Loucy (cell line): ENCODE results near the gene SUDS3.

Source experiments
- H2AFZ ChIP-seq: fragments of 200-600 bp; sonication (generic); 2 replicates; pipeline ENCODE4 v1.6.0; 2016; ENCODE audit warnings: antibody characterized with exemption, mild to moderate bottlenecking, low read length, moderate library complexity
- H3F3A ChIP-seq: fragments of 200-600 bp; 2 replicates; pipeline ENCODE4 v1.6.0; 2016; ENCODE audit warnings: antibody characterized with exemption, low read depth, mild to moderate bottlenecking
- H3K27me3 ChIP-seq: fragments of 200-600 bp; sonication (generic); 2 replicates; pipeline ENCODE4 v1.6.1; 2014; ENCODE audit warnings: low read length, mild to moderate bottlenecking; ENCODE audit not compliant: insufficient read depth, poor library complexity, severe bottlenecking
- H3K36me3 ChIP-seq: fragments of 200-600 bp; sonication (generic); 2 replicates; pipeline ENCODE4 v1.6.1; 2016; ENCODE audit warnings: low read length; ENCODE audit not compliant: insufficient read depth
- H3K4me1 ChIP-seq: fragments of 200-600 bp; sonication (generic); 2 replicates; pipeline ENCODE4 v1.5.1; 2014; ENCODE audit warnings: low read length, mild to moderate bottlenecking; ENCODE audit not compliant: insufficient read depth, poor library complexity, severe bottlenecking
- H3K4me2 ChIP-seq: fragments of 200-600 bp; sonication (generic); 2 replicates; pipeline ENCODE4 v1.6.0; 2014; ENCODE audit warnings: antibody characterized with exemption, low read length, low read depth, mild to moderate bottlenecking; ENCODE audit not compliant: poor library complexity, severe bottlenecking
- H3K4me3 ChIP-seq: fragments of 200-600 bp; sonication (generic); 2 replicates; pipeline ENCODE4 v1.5.1; 2014; ENCODE audit warnings: low read length, mild to moderate bottlenecking, mixed read lengths; ENCODE audit not compliant: poor library complexity, severe bottlenecking
- H3K79me2 ChIP-seq: fragments of 200-600 bp; sonication (generic); 2 replicates; pipeline ENCODE4 v1.6.1; 2014; ENCODE audit warnings: low read length; ENCODE audit not compliant: insufficient read depth
- H3K9ac ChIP-seq: fragments of 200-600 bp; sonication (generic); 2 replicates; pipeline ENCODE4 v1.6.0; 2014; ENCODE audit warnings: mild to moderate bottlenecking, low read depth, low read length, moderate library complexity; ENCODE audit not compliant: poor library complexity, severe bottlenecking
- H3K9me2 ChIP-seq: fragments of 200-600 bp; sonication (generic); replicated peaks from 2 replicates; pipeline ENCODE4 v1.6.1; 2016; ENCODE audit warnings: low read depth, low read length, mixed read lengths
- H3K9me3 ChIP-seq: fragments of 200-600 bp; sonication (generic); 2 replicates; pipeline ENCODE4 v1.6.1; 2014; ENCODE audit warnings: mild to moderate bottlenecking, antibody characterized with exemption, low read length, low read depth; ENCODE audit not compliant: insufficient read depth
- H4K20me1 ChIP-seq: fragments of 200-600 bp; sonication (generic); 2 replicates; pipeline ENCODE4 v1.6.0; 2014; ENCODE audit warnings: antibody characterized with exemption, low read length, mild to moderate bottlenecking; ENCODE audit not compliant: insufficient read depth, poor library complexity, severe bottlenecking
- EZH2phosphoT487 ChIP-seq: fragments of 200-600 bp; IDR thresholded peaks from 2 replicates; pipeline ENCODE4 v1.6.1; 2018; ENCODE audit warnings: antibody characterized with exemption, mild to moderate bottlenecking, moderate library complexity, borderline replicate concordance
- TF ChIP-seq, protein P1 (sequence below): fragments of 200-600 bp; sonication (generic); conservative IDR thresholded peaks from 2 replicates; pipeline ENCODE4 v1.5.1; 2014; ENCODE audit warnings: mild to moderate bottlenecking, antibody characterized with exemption, low read length

Gene SUDS3

DNA sequence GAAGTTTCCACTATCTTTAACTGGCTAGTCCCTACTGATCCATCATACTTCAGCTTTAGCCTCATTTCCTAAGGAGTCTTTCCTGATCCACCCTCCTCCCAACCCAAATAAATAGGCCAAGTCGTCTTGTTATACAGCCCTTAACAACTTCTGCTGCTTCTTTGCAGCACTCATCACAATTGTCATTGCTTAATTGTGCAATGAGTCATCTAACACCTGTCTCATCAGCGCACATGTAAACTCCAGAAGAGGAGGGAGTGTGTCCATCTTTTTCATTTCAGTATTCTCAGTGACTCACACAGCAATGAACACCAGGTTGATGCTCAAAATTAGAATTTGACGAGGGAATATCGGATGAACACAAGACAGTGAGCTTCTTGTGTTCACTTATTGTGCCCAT lies 87.3 kb downstream of the SUDS3 start:
- H3K4me3 ChIP-seq: no peak overlapping the region
- no peak overlapping the region for H3K4me2 ChIP-seq
- no peak for TF ChIP-seq EZH2phosphoT487
- TF ChIP-seq, protein P1, sequence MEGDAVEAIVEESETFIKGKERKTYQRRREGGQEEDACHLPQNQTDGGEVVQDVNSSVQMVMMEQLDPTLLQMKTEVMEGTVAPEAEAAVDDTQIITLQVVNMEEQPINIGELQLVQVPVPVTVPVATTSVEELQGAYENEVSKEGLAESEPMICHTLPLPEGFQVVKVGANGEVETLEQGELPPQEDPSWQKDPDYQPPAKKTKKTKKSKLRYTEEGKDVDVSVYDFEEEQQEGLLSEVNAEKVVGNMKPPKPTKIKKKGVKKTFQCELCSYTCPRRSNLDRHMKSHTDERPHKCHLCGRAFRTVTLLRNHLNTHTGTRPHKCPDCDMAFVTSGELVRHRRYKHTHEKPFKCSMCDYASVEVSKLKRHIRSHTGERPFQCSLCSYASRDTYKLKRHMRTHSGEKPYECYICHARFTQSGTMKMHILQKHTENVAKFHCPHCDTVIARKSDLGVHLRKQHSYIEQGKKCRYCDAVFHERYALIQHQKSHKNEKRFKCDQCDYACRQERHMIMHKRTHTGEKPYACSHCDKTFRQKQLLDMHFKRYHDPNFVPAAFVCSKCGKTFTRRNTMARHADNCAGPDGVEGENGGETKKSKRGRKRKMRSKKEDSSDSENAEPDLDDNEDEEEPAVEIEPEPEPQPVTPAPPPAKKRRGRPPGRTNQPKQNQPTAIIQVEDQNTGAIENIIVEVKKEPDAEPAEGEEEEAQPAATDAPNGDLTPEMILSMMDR: no peak
- no peaks in the 10 kb centered on the region for H3K9me2 ChIP-seq
- no peaks in the 10 kb centered on the region for H3K27me3 ChIP-seq
- H3K9ac ChIP-seq: no peak overlapping the region
- no peaks in the 10 kb centered on the region for H3K4me1 ChIP-seq
- no peaks in the 10 kb centered on the region for H3F3A ChIP-seq
- no peaks in the 10 kb centered on the region for H3K79me2 ChIP-seq
- H4K20me1 ChIP-seq: no peaks in the 10 kb centered on the region
- no peaks in the 10 kb centered on the region for H3K36me3 ChIP-seq
- H3K9me3 ChIP-seq: 0 out of 2 replicates have a peak, but pooled peaks cover 2% of the 10 kb centered on the region
- no peak overlapping the region for H2AFZ ChIP-seq

DNA sequence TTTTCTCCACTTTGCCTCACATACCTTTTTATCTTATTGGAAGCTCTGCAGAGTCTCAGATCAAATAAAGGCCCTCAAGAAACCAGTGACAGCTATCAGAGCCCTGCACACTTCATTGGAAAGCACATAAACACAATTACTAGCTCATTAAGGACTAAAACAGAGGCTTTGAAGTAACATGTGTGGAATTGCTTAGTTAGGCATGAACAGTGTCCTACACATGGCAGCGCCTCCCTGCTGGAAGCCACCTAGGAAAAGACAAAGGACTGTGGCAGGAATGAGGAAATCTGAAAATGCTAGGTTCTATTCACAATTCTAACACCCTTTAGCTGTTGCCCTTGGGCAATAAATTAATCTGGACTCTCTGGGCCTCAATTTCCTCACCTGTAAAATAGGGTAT lies 89.4 kb downstream of the SUDS3 start:
- Histone ChIP-seq H3K27me3 (no peaks in the 10 kb centered on the region), H3K36me3 (no peaks in the 10 kb centered on the region), H3K4me3 (no peak overlapping the region), H4K20me1 (no peaks in the 10 kb centered on the region), H3K9me3 (no peaks in the 10 kb centered on the region), H3K9me2 (no peaks in the 10 kb centered on the region), H3K4me2 (no peak overlapping the region), H3K79me2 (no peaks in the 10 kb centered on the region), H3K4me1 (no peaks in the 10 kb centered on the region), H3K9ac (no peak overlapping the region), H3F3A (no peaks in the 10 kb centered on the region), H2AFZ (no peak overlapping the region)
- TF ChIP-seq, protein P1: no peak
- TF ChIP-seq EZH2phosphoT487: no peak
